Esophagus squamous epithelium (tissue), 5 donors: ENCODE measurements around the gene SSC5D. TPM values are rescaled to one million over a fixed set of nuclear protein-coding genes. Genes with fewer than 3 reads are reported as not detected.
"Not testable (repeated sequence)": the region's sequence is repeated elsewhere in the genome, so short reads cannot be mapped to it uniquely, and the experiment has no call there.

Experiments used
- DNase-seq: peaks from one replicate; lab custom pipeline; 2025; lab: John Stamatoyannopoulos, UW
- H3K27ac ChIP-seq, 4 donors: fragments of 200-600 bp; sonication (generic); one replicate each; pipeline ENCODE4 v1.5.1; 2016 to 2019; ENCODE audit warnings: mild to moderate bottlenecking in 1 of 4
- H3K27me3 ChIP-seq, 4 donors: fragments of 200-600 bp; sonication (generic); 1 replicate in 3 of 4; 2 replicates in 1 of 4; pipeline versions ENCODE4 v1.5.1 to v1.6.0; 2017 to 2021; ENCODE audit warnings: antibody characterized with exemption in 1 of 4
- H3K36me3 ChIP-seq, 3 donors: fragments of 200-600 bp; sonication (generic); one replicate each; pipeline ENCODE4 v1.5.1; 2016 to 2019
- H3K4me1 ChIP-seq, 3 donors: fragments of 200-600 bp; sonication (generic); one replicate each; pipeline ENCODE4 v1.5.1; 2017 to 2019
- H3K4me3 ChIP-seq, 4 donors: fragments of 200-600 bp; sonication (generic); 1 replicate in 3 of 4; 2 replicates in 1 of 4; pipeline ENCODE4 v1.5.1; 2016 to 2019; ENCODE audit warnings: mild to moderate bottlenecking in 2 of 4, moderate library complexity in 1 of 4
- H3K9me3 ChIP-seq, 3 donors: fragments of 200-600 bp; sonication (generic); one replicate each; pipeline ENCODE4 v1.5.1; 2016 to 2019
- CTCF ChIP-seq, 6 experiments: fragments of 450-650 bp in 4 of 6; fragments of 200-600 bp in 2 of 6; sonication (generic) in 2 of 6; IDR thresholded peaks; one replicate each; pipeline ENCODE4 v1.5.1; 2016 to 2019; ENCODE audit warnings: antibody characterized with exemption in 6 of 6, mild to moderate bottlenecking in 4 of 6, moderate library complexity in 4 of 6
- POLR2A ChIP-seq, 4 donors: fragments of 450-650 bp; IDR thresholded peaks; one replicate each; pipeline ENCODE4 v1.6.1; 2017; ENCODE audit warnings: antibody characterized with exemption in 4 of 4, mild to moderate bottlenecking in 4 of 4, moderate library complexity in 3 of 4
- WGBS, 2 donors: methylation state at CpG; one replicate each; pipeline ENCODE4 v1.1.5; 2018; 5-methylcytosine and 5-hydroxymethylcytosine counted together
- intact Hi-C: fragments of 100-400 bp; cut with DNase I; formaldehyde crosslinking; loops from one replicate; pipeline ENCODE4 v1.15.0; 2022
- total RNA-seq, 4 donors: library from RNA; depleted of rRNA; stranded (reverse); fragments of >200 nt; gene quantifications; one replicate each; pipeline ENCODE4 v1.1.0, GENCODE V29; 2016
- donor health status: DM: yes; HTN: yes; CAD: no.

Gene SSC5D
- total RNA-seq, 4 donors from 2014 or later, result 0.40 to 5.0 (median 0.68) TPM

GRCh38 chr19:55530996-55531395 lies 42.8 kb downstream of the SSC5D start:
- no peak for DNase-seq
- H3K27me3 ChIP-seq, result peaks cover 0 to 31% (median 0%) of the 10 kb centered on the region in 4 donors
- no peaks in the 10 kb centered on the region for H3K9me3 ChIP-seq
- TF ChIP-seq POLR2A (IDR thresholded peaks at IDR 0.05), result no peak
- no peaks in the 10 kb centered on the region for H3K36me3 ChIP-seq
- peaks cover 3 to 8% (median 6%) of the 10 kb centered on the region in 3 donors for H3K4me1 ChIP-seq
- WGBS, 2 donors, result 86 to 88% methylated on average over 16 of the region's 26 CpGs
- no peak overlapping the region for H3K4me3 ChIP-seq
- intact Hi-C loops, result no loop called here
- H3K27ac ChIP-seq, result no peak overlapping the region

- WGBS, 2 donors, result 75 to 90% methylated on average over 5 to 7 of the region's 7 CpGs
Observed at GRCh38 chr19:55534280-55534679, 46.0 kb downstream of the SSC5D start.

GRCh38 chr19:55535173-55535964 lies 47.1 kb downstream of the SSC5D start:
- Histone ChIP-seq H3K36me3 (no peaks in the 10 kb centered on the region), H3K4me3 (no peak overlapping the region), H3K9me3 (no peaks in the 10 kb centered on the region), H3K4me1 (no peaks in the 10 kb centered on the region), H3K27me3 (peaks cover 0 to 11% (median 0%) of the 10 kb centered on the region in 4 donors), H3K27ac (no peak overlapping the region)
- DNase-seq, result no peak
- intact Hi-C loops, result no loop called here
- TF ChIP-seq POLR2A (IDR thresholded peaks at IDR 0.05) (no peak), CTCF (IDR thresholded peaks at IDR 0.05) (no peak)
- 51 to 67% methylated on average over 6 to 8 of the region's 12 CpGs for WGBS, 2 donors

More at GRCh38 chr19:55534280-55534679, 46.0 kb downstream of the SSC5D start:
- H3K4me1 ChIP-seq, H3K9me3 ChIP-seq, H3K4me3 ChIP-seq, H3K27ac ChIP-seq, DNase-seq, H3K36me3 ChIP-seq, intact Hi-C loops: not testable (repeated sequence)
- H3K27me3 ChIP-seq, result peaks cover 0 to 20% (median 0%) of the 10 kb centered on the region in 4 donors

GRCh38 chr19:55535965-55536350 lies 47.7 kb downstream of the SSC5D start:
- Histone ChIP-seq H3K36me3 (no peaks in the 10 kb centered on the region), H3K4me3 (no peak overlapping the region), H3K4me1 (no peaks in the 10 kb centered on the region), H3K27me3 (peaks cover 0 to 13% (median 0%) of the 10 kb centered on the region in 4 donors), H3K27ac (no peak overlapping the region), H3K9me3 (no peaks in the 10 kb centered on the region)
- no peak for DNase-seq
- intact Hi-C loops, result no loop called here
- TF ChIP-seq POLR2A (IDR thresholded peaks at IDR 0.05) (no peak), CTCF (IDR thresholded peaks at IDR 0.05) (no peak)
- 81 to 96% methylated on average over 5 to 14 of the region's 22 CpGs for WGBS, 2 donors

- Histone ChIP-seq H3K36me3 (no peaks in the 10 kb centered on the region), H3K4me1 (no peaks in the 10 kb centered on the region), H3K27me3 (peaks cover 0 to 12% (median 0%) of the 10 kb centered on the region in 4 donors), H3K27ac (no peak overlapping the region), H3K4me3 (no peak overlapping the region), H3K9me3 (no peaks in the 10 kb centered on the region)
- no peak for TF ChIP-seq POLR2A (IDR thresholded peaks at IDR 0.05)
- TF ChIP-seq CTCF (IDR thresholded peaks at IDR 0.05), result no peak
- intact Hi-C loops, result no loop called here
- WGBS, 2 donors, result no CpG with 5 or more reads among the region's 11 CpGs
- DNase-seq, result no peak
Observed at GRCh38 chr19:55536366-55536765, 48.1 kb downstream of the SSC5D start.

- TF ChIP-seq POLR2A (IDR thresholded peaks at IDR 0.05), result no peak
- no peak for TF ChIP-seq CTCF (IDR thresholded peaks at IDR 0.05)
- Histone ChIP-seq H3K4me1 (no peaks in the 10 kb centered on the region), H3K9me3 (no peaks in the 10 kb centered on the region), H3K36me3 (no peaks in the 10 kb centered on the region), H3K27ac (no peak within 1 kb of the TSS), H3K27me3 (peaks cover 0 to 10% (median 0%) of the 10 kb centered on the region in 4 donors), H3K4me3 (no peak within 1 kb of the TSS)
- WGBS, 2 donors, result 63 to 100% methylated on average over 2 of the region's 14 CpGs
- no peak for DNase-seq
- intact Hi-C loops, result no loop called here
Observed at GRCh38 chr19:55536951-55537740, 48.9 kb downstream of the SSC5D start, which contains the start of gene SBK2. SBK2 (minus strand) TSS chr19:55537133; CDS start chr19:55536294, 839 bp downstream.
